Urothelium cell line (cell line): ENCODE results near the gene LCN10.
"Not testable (repeated sequence)": the region's sequence is repeated elsewhere in the genome, so short reads cannot be mapped to it uniquely, and the experiment has no call there.

ENCODE experiments used
- DNase-seq: peaks from one replicate; pipeline ENCODE4 v3.0.0; 2011; ENCODE audit warnings: low spot score, mixed read lengths
- FAIRE-seq: peaks from 2 replicates; lab custom pipeline; 2011; peaks lifted over from hg19 to GRCh38; lab: Jason Lieb, UNC

Gene LCN10

DNA sequence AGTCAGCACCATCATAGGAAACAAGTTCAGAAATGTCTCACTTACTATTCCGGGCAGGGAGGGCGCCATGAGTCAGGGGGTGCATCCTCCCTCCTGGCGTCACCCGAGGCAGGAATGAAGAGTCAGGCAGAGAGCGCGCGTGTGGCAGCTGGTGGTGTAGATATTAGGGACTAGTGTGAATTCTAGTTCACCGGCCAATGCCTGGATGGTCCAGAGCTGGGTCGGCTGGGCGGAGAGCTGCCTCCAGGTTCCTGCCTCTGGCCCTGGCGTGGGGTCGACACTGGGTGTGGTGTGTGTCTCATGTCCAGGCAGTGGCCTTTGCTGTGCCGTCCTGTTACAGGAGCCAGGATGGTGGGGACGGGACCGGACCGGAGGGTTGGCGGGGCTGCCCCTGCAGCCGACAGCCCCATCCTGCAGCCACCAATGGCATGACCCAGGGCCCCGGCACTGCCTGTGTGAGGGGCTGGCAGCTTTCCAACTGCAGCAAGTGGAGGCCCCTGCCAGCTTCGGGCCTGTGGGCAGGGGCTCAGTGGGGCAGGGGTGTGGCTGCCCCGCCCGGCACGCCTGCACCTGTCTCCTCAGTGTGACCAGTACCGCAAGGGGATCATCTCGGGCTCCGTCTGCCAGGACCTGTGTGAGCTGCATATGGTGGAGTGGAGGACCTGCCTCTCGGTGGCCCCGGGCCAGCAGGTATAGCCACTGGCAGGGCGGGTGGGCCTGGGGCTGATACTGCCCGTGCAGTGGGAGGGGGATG lies 21.2 kb downstream of the LCN10 start:
- DNase-seq (no peak), FAIRE-seq (no peak)

- no peak for FAIRE-seq
- no peak for DNase-seq
These were observed 21.8 kb downstream of the LCN10 start for GRCh38 chr9:136720898-136721338.

- FAIRE-seq, result no peak
- DNase-seq, result no peak
These were observed 22.4 kb downstream of the LCN10 start for GRCh38 chr9:136720251-136720897.

GRCh38 chr9:136719195-136719880 lies 23.4 kb downstream of the LCN10 start:
- no peak for FAIRE-seq

GRCh38 chr9:136718345-136719194 lies 24.2 kb downstream of the LCN10 start:
- FAIRE-seq (no peak), DNase-seq (no peak)

More at GRCh38 chr9:136719195-136719880, 23.4 kb downstream of the LCN10 start:
- no peak for DNase-seq

DNA sequence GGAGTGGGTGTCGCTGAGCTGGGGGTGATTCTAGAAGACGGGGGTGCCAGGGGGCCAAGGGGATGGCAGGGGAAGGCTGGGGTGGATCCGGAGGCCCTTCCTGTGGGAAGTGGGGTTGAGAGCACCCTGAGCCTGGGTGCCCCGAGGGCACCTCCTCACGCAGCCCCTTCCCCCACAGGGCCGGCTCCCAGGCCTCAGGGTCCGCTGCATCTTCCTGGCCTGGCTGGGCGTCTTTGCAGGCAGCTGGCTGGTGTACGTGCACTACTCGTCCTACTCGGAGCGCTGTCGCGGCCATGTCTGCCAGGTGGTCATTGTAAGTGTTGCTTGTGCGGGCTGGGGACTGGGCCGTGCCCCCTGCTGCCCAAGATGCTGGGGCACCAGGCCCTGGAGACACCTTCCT lies 25.3 kb downstream of the LCN10 start:
- DNase-seq, result no peak
- FAIRE-seq, result no peak

GRCh38 chr9:136714893-136715274 lies 27.9 kb downstream of the LCN10 start:
- no peak for FAIRE-seq
- DNase-seq, result no peak

GRCh38 chr9:136714096-136714892 lies 28.4 kb downstream of the LCN10 start:
- DNase-seq (no peak), FAIRE-seq (no peak)

DNA sequence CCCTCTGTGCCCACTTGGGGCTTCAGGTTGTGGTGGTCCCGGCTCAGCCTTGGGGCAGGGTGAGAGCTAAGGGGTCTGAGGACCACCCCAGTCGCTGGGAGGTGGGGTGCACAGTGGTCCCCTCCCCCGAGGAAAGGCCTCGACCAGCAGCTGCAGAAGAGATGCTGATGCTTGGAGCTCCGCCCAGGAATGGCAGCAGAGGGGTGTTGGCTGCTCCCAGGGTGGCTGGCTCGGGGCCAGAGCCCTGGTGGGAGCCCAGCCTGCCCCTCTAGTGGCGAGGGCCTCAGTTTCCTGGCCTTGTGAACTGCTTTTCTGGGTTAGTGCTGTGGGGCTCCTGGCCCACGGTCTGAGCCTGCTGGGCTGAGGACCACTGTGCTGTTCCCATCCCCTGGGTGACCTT lies 29.2 kb downstream of the LCN10 start:
- FAIRE-seq, result no peak
- no peak for DNase-seq

- FAIRE-seq (no peak), DNase-seq (no peak)
These were observed 29.8 kb downstream of the LCN10 start for GRCh38 chr9:136712690-136713544.

DNA sequence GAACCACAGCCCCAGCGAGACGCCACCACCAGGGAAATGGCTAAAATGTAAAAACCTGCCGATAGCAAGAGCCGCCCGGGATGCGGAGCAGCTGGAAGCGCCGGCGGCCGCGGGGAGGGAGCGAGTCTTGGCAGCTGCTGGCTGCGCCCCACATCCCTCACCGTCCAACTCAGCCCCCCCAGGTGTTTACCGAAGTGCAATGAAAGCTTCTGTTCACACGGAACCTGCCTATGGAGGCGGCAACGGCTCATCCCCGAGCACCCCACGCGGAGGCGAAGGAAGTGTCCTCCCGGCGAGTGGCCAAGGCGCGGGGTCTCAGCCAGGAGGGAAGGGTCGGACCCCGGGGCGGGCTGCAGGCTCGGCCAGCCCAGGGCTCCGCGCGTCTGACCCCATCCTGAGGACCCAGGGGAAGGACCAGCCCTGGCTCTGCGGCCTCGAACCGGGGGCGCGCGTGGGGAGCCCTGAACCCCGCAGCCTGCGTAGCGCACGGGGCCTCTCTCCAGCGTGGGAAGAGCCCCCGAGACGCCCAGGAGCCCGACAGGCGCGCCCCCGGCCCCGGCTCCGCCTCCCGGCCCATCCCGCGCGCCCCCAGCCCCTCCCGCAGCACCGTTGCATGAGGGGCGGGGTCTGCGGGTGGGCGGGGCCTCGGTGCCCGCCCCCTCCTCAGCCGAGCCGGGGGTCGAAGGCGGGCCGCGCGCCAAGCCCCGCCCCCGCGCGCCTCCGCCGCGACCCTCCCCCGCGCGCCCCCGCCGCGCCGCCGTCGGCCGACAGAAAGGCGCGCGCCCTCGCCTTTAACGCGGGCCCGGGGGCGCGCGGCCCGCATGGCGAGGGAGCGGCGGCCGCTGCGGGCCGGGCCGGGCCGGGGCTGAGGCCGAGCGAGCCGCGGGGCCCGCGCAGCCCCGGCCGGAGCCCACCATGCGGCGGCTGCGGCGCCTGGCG lies 30.7 kb downstream of the LCN10 start, which contains the start of gene DIPK1B:
Gene DIPK1B (plus strand): TSS at position 822 of the 939 bp plus-strand sequence. CDS start 94 bp downstream, at position 916.
- peak; percentile 66 for DNase-seq
- no peak for FAIRE-seq

DNA sequence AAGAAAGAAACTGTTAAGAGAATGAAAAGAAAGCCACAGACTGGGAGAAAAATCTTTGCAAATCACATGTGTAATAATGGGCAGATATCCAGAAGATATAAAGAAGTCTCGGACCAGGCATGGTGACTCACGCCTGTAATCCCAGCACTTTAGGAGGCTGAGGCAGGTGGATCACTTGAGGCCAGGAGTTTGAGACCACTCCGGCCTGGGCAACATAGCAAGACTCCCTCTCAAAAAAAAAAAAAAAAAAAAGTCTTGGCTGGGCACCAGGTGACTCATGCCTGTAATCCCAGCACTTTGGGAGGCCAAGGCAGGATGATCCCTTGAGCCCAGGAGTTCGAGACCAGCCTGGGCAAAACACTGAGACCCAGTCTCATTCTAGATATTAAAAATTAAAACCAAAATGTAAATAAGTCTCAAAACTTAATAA lies 31.5 kb downstream of the LCN10 start:
- not testable (repeated sequence) for FAIRE-seq, DNase-seq

DNA sequence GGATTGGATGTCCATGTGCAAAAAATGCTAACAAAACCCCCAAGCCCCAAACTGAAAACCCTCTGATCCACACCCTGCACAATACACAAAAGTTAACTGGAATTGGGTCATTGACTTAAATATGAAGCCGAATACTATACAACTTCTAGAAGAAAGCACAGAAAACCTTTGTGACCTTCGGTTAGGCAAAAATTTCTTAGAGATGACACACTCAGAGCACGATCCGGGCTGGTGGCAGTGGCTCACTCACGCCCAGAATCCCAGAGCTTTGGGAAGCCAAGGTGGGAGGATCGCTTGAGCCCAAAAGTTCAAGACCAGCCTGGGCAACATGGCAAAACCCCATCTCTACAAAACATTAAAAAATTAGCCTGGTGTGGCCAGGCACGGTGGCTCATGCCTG lies 32.2 kb downstream of the LCN10 start:
- DNase-seq (no peak), FAIRE-seq (no peak)

GRCh38 chr9:136709454-136710109 lies 33.2 kb downstream of the LCN10 start:
- DNase-seq, result no peak
- FAIRE-seq, result no peak

GRCh38 chr9:136707849-136708517 lies 34.8 kb downstream of the LCN10 start:
- FAIRE-seq, result no peak

DNA sequence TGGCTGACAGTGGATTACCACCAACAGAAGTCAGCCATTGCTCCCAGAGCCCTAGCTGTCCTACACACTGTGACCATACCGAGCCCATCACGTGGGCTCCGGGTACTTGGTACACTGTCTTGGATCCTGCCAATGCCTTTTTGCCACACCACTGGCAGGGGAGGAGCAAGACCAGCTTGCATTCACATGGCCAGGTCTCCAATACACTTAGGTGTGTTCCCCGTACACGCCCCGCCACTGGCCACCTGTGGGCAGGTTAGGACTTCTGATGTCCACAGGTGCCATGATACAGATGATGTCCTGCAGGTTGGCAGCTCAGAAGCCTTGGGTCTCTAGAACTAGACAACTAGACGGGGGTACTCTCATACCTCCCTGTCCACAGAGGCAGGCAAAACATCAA lies 35.7 kb downstream of the LCN10 start:
- FAIRE-seq, result peak; percentile 5
- no peak for DNase-seq

More at GRCh38 chr9:136707849-136708517, 34.8 kb downstream of the LCN10 start:
- DNase-seq, result no peak

DNA sequence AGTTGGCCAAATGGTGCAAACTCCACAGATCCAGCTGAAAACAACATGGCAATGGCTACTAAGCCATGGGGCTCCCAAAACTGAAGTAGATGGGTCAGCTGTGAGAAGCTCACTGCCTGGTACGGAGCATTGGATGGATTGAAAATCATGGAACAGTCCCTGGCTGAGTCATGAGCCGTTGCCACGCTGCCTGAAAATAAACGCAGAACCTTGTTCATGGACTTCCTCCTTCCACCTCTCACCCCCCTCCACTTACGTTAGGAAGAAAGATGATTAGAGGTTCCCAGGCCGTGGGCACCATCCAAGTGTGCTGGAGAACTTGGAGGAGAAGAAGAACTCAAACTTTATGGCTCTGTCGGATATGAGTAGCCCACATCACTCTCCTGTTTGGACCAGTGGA lies 37.2 kb downstream of the LCN10 start:
- DNase-seq (no peak), FAIRE-seq (no peak)
